Lower lobe of right lung (tissue), 2 donors: ENCODE results near the gene EXPH5. TPM values are rescaled to one million over a fixed set of nuclear protein-coding genes. Genes with fewer than 3 reads are reported as not detected.
A peak's percentile ranks its signal among the peaks of the same experiment; 100 is the strongest.

Experiments
- ATAC-seq, 2 donors: fragments of 200-7000 bp; cut with Tn5 transposase; one replicate each; pipeline ENCODE4 v1.9.1; 2020 to 2022; ENCODE audit warnings: mild to moderate bottlenecking in 2 of 2, moderate library complexity in 2 of 2
- DNase-seq: peaks from one replicate; pipeline ENCODE4 v3.0.0-alpha.2; 2020
- H3K27ac ChIP-seq: fragments of 200-600 bp; one replicate; pipeline ENCODE4 v1.8.0; 2022
- H3K27me3 ChIP-seq: fragments of 200-600 bp; one replicate; pipeline ENCODE4 v1.8.0; 2022; ENCODE audit warnings: low read depth
- H3K36me3 ChIP-seq: fragments of 200-600 bp; one replicate; pipeline ENCODE4 v1.8.0; 2022; ENCODE audit warnings: mild to moderate bottlenecking
- H3K4me1 ChIP-seq: fragments of 200-600 bp; one replicate; pipeline ENCODE4 v1.8.0; 2022
- H3K4me3 ChIP-seq: fragments of 200-600 bp; one replicate; pipeline ENCODE4 v1.8.0; 2022; ENCODE audit warnings: mild to moderate bottlenecking
- H3K9me3 ChIP-seq: fragments of 200-600 bp; one replicate; pipeline ENCODE4 v1.8.0; 2022
- intact Hi-C: fragments of 100-400 bp; cut with DNase I; formaldehyde crosslinking; loops from one replicate; pipeline ENCODE4 v1.11.0; 2022
- total RNA-seq: library from RNA; stranded (reverse); fragmentation: NEBNext Ultra II Directional; extraction: Animal tissue kit (Norgen Biotek cat#: 25700); gene quantifications from one replicate; pipeline ENCODE4 v1.2.1, GENCODE V29; 2021
- TF ChIP-seq, protein P1 (sequence below): fragments of 200-600 bp; IDR thresholded peaks from one replicate; pipeline ENCODE4 v1.8.0; 2022; ENCODE audit warnings: antibody characterized with exemption, mild to moderate bottlenecking
- donor health status: DM: no; HTN: yes; CAD: no; lungs with severe emphysema.

EXPH5 gene
- total RNA-seq, 1 donor from 2014 or later = 34.9 TPM

- H3K36me3 ChIP-seq = no peaks in the 10 kb centered on the region
- DNase-seq = peak; percentile 67
- intact Hi-C loops = no loop called here
- peak within 1 kb of the TSS; percentile 94 for H3K27ac ChIP-seq
- peak; percentile 82 to 87 for ATAC-seq
- H3K4me1 ChIP-seq = peaks cover 5% of the 10 kb centered on the region
- TF ChIP-seq, protein P1, sequence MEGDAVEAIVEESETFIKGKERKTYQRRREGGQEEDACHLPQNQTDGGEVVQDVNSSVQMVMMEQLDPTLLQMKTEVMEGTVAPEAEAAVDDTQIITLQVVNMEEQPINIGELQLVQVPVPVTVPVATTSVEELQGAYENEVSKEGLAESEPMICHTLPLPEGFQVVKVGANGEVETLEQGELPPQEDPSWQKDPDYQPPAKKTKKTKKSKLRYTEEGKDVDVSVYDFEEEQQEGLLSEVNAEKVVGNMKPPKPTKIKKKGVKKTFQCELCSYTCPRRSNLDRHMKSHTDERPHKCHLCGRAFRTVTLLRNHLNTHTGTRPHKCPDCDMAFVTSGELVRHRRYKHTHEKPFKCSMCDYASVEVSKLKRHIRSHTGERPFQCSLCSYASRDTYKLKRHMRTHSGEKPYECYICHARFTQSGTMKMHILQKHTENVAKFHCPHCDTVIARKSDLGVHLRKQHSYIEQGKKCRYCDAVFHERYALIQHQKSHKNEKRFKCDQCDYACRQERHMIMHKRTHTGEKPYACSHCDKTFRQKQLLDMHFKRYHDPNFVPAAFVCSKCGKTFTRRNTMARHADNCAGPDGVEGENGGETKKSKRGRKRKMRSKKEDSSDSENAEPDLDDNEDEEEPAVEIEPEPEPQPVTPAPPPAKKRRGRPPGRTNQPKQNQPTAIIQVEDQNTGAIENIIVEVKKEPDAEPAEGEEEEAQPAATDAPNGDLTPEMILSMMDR = no peak
- peak within 1 kb of the TSS; percentile 78 for H3K4me3 ChIP-seq
- H3K27me3 ChIP-seq = no peaks in the 10 kb centered on the region
- no peaks in the 10 kb centered on the region for H3K9me3 ChIP-seq
These were observed 95.3 kb downstream of the EXPH5 start, which contains the start of gene POGLUT3 for GRCh38 chr11:108498046-108498815. Gene POGLUT3, minus strand, starts transcription at chr11:108498384. Its CDS starts 18 bp downstream, at chr11:108498366.

DNA sequence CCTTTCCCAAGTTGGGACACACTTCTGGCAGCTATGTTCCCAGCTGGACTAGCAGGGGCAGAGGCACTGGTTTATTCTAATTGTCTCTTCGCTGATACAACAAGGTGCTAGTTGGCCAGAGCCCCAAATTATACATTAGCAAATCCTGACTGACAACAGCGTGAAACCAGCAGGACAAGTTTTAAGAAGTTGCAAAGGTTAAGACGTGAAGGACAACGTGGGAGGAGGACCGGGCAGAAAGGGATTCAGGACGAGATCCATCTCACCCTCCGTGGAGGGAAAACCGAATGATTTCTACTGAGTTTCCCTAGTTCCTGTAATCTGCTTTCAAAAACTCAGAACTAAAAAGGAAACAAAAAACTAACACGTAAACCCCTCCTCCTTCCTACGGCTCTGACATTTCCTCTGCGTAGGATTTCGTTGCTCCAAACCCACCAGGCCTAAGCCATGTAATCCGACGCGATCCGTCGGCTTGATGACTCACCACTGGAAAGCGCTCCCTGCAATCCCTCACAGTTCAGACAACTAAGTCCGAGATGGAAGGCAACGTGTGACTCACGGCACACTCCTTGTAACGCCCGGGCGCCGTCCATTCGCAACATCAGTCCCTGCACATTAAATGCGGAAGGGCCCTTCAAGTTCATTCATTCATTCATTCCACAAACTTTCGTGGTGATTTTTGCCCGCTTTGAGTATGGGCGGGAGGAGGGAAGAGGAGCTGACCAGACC, 96.1 kb downstream of the EXPH5 start:
- Histone ChIP-seq H3K27me3 (no peaks in the 10 kb centered on the region), H3K27ac (peak overlapping the region; percentile 94), H3K4me1 (peaks cover 5% of the 10 kb centered on the region), H3K4me3 (peak overlapping the region; percentile 78), H3K36me3 (no peaks in the 10 kb centered on the region), H3K9me3 (no peaks in the 10 kb centered on the region)
- peak; percentile 88 for DNase-seq
- ATAC-seq = peak; percentile 96 to 97
- intact Hi-C loops = no loop called here
- TF ChIP-seq, protein P1 = no peak

DNA sequence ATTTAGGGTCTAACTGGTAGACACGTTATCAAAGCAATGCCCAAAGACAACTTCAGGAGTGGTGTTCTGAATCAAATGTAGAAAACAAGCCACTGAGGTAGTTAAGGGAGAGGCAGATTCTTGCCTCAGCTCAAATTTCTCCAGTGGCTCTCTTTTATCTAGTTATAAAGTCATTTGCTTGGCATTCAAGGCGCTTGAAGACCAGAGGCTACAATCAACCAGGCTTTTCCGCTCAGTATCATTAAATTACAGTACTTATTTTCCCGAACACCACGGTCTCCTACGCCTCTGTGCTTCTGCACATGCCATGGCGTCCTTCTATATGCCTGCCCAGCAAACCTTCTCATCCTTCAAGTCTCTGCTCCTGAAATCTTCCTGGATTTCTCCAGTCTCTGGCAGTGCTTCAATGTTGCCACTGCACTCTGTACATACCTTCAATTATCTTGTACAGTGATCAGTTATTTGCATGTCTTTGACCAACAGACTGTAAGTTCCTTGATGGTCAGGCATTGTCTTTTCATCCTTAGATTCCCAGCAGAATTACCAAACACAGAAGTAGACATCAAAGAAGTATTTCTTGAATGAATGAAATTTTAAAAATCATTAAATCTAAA, 96.8 kb downstream of the EXPH5 start:
- TF ChIP-seq, protein P1 = no peak
- H3K27ac ChIP-seq = peak overlapping the region; percentile 94
- intact Hi-C loops = no loop called here
- H3K27me3 ChIP-seq = no peaks in the 10 kb centered on the region
- ATAC-seq = no peak
- H3K4me1 ChIP-seq = peaks cover 5% of the 10 kb centered on the region
- H3K9me3 ChIP-seq = no peaks in the 10 kb centered on the region
- H3K4me3 ChIP-seq = peak overlapping the region; percentile 78
- DNase-seq = no peak
- H3K36me3 ChIP-seq = no peaks in the 10 kb centered on the region

GRCh38 chr11:108495326-108495725, 98.2 kb downstream of the EXPH5 start:
- no peak for DNase-seq
- no peak for ATAC-seq
- Histone ChIP-seq H3K4me3 (no peak overlapping the region), H3K36me3 (peaks cover 2% of the 10 kb centered on the region), H3K4me1 (peaks cover 5% of the 10 kb centered on the region), H3K9me3 (no peaks in the 10 kb centered on the region), H3K27ac (no peak overlapping the region), H3K27me3 (no peaks in the 10 kb centered on the region)
- intact Hi-C loops = no loop called here
- TF ChIP-seq, protein P1 = no peak

- intact Hi-C loops = no loop called here
- H3K4me3 ChIP-seq = no peak overlapping the region
These were observed 99.4 kb downstream of the EXPH5 start for GRCh38 chr11:108494182-108494581.

More at GRCh38 chr11:108494182-108494581, 99.4 kb downstream of the EXPH5 start:
- Histone ChIP-seq H3K36me3 (peaks cover 14% of the 10 kb centered on the region), H3K4me1 (peaks cover 5% of the 10 kb centered on the region), H3K27ac (no peak overlapping the region), H3K27me3 (no peaks in the 10 kb centered on the region), H3K9me3 (no peaks in the 10 kb centered on the region)
- no peak for DNase-seq
- ATAC-seq = no peak
- TF ChIP-seq, protein P1 = no peak
